Astrocyte (in vitro differentiated cells and primary cell): Measurements from ENCODE around the gene SHE. TPM values are rescaled to one million over a fixed set of nuclear protein-coding genes. Genes with fewer than 3 reads are reported as not detected.
A peak's percentile ranks its signal among the peaks of the same experiment; 100 is the strongest.

Experiments used
- DNase-seq: peaks from one replicate; pipeline ENCODE4 v3.0.0-alpha.2; 2010; ENCODE audit warnings: low read depth
- FAIRE-seq: peaks from 2 replicates; lab custom pipeline; 2011; peaks lifted over from hg19 to GRCh38; lab: Jason Lieb, UNC
- H2AFZ ChIP-seq: 2 replicates; pipeline ENCODE4 v1.6.0; 2012; ENCODE audit warnings: low read depth, low read length, inconsistent platforms
- H3K27ac ChIP-seq: 2 replicates; pipeline ENCODE4 v1.5.1; 2011; ENCODE audit warnings: low read depth, low read length, inconsistent platforms
- H3K27me3 ChIP-seq: 2 replicates; pipeline ENCODE4 v1.6.0; 2011; ENCODE audit warnings: low read length, inconsistent platforms; ENCODE audit not compliant: insufficient read depth
- H3K36me3 ChIP-seq: 2 replicates; pipeline ENCODE4 v1.5.1; 2011; ENCODE audit warnings: low read length, inconsistent platforms; ENCODE audit not compliant: insufficient read depth
- H3K4me1 ChIP-seq: 2 replicates; pipeline ENCODE4 v1.5.1; 2011; ENCODE audit warnings: low read length, inconsistent platforms; ENCODE audit not compliant: insufficient read depth
- H3K4me2 ChIP-seq: 2 replicates; pipeline ENCODE4 v1.6.0; 2012; ENCODE audit warnings: low read length, inconsistent platforms
- H3K4me3 ChIP-seq: 2 replicates; pipeline ENCODE4 v1.5.1; 2011; ENCODE audit warnings: low read depth, mild to moderate bottlenecking, low read length, inconsistent platforms; ENCODE audit not compliant: insufficient read depth
- H3K79me2 ChIP-seq: 2 replicates; pipeline ENCODE4 v1.6.0; 2012; ENCODE audit warnings: mild to moderate bottlenecking, low read length, inconsistent platforms; ENCODE audit not compliant: insufficient read depth
- H3K9ac ChIP-seq: 2 replicates; pipeline ENCODE4 v1.6.0; 2012; ENCODE audit warnings: mild to moderate bottlenecking, low read length, inconsistent platforms
- H3K9me3 ChIP-seq: 2 replicates; pipeline ENCODE4 v1.5.1; 2012; ENCODE audit warnings: low read depth, mild to moderate bottlenecking, low read length, inconsistent platforms; ENCODE audit not compliant: insufficient read depth
- H4K20me1 ChIP-seq: 2 replicates; pipeline ENCODE4 v1.6.0; 2012; ENCODE audit warnings: low read length, inconsistent platforms; ENCODE audit not compliant: insufficient read depth
- H3K27ac Mint-ChIP-seq: one replicate; pipeline ENCODE4 v1.8.0; 2021; ENCODE audit warnings: mild to moderate bottlenecking, mixed read lengths; ENCODE audit not compliant: unreplicated experiment
- H3K27me3 Mint-ChIP-seq: one replicate; pipeline ENCODE4 v1.8.0; 2021; ENCODE audit warnings: low read depth, mixed read lengths; ENCODE audit not compliant: unreplicated experiment
- H3K36me3 Mint-ChIP-seq: one replicate; pipeline ENCODE4 v1.8.0; 2021; ENCODE audit warnings: low read depth, mixed read lengths; ENCODE audit not compliant: unreplicated experiment
- H3K4me1 Mint-ChIP-seq: one replicate; pipeline ENCODE4 v1.8.0; 2021; ENCODE audit warnings: low read depth, mixed read lengths; ENCODE audit not compliant: unreplicated experiment
- H3K4me3 Mint-ChIP-seq: one replicate; pipeline ENCODE4 v1.8.0; 2021; ENCODE audit warnings: mild to moderate bottlenecking, moderate library complexity, mixed read lengths; ENCODE audit not compliant: unreplicated experiment
- H3K9me3 Mint-ChIP-seq: one replicate; pipeline ENCODE4 v1.8.0; 2021; ENCODE audit warnings: mild to moderate bottlenecking, mixed read lengths; ENCODE audit not compliant: unreplicated experiment
- CTCF ChIP-seq: IDR thresholded peaks from 2 replicates; pipeline ENCODE4 v1.5.1; 2011; ENCODE audit warnings: low read depth, mild to moderate bottlenecking, inconsistent platforms, low read length, moderate library complexity; ENCODE audit not compliant: insufficient read depth
- EZH2 ChIP-seq: IDR thresholded peaks from 2 replicates; pipeline ENCODE4 v1.6.1; 2012; ENCODE audit warnings: mild to moderate bottlenecking, low read length, inconsistent platforms; ENCODE audit not compliant: insufficient read depth
- total RNA-seq: library from RNA; stranded (reverse); gene quantifications from 2 replicates; pipeline ENCODE4 v1.2.1, GENCODE V29; 2021

SHE gene
- total RNA-seq, 1 donor from 2014 or later: not detected

DNA sequence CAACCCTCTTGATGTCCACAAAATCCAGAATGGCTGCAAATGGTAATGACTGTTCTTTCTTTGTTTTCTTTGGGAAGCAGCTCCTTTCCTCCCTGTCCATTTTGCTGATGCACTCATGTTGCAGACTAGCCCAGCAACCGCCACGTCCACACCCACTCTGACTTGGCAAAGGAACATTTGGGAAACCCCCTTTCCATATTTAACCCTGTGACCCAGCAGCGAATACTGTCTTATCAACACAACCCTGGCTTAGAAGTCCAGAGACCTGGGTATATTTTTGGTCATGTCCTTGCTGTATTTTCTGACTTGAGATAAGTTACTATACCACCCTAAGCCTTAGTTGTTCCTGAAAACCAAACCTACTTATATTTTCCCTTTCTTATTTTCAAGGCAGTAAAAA lies 18.1 kb upstream of the SHE start:
- no peaks in the 10 kb centered on the region for H3K79me2 ChIP-seq
- no peaks in the 10 kb centered on the region for H3K36me3 ChIP-seq
- Mint-ChIP-seq H3K4me3 (no peak overlapping the region), H3K27me3 (peaks cover 50% of the 10 kb centered on the region), H3K4me1 (peaks cover 4% of the 10 kb centered on the region), H3K36me3 (peaks cover 3% of the 10 kb centered on the region), H3K9me3 (peaks cover 8% of the 10 kb centered on the region), H3K27ac (peak overlapping the region; percentile 30)
- H3K4me3 ChIP-seq: no peak overlapping the region
- no peaks in the 10 kb centered on the region for H3K4me1 ChIP-seq
- DNase-seq: no peak
- H3K27me3 ChIP-seq: peaks cover 31% of the 10 kb centered on the region
- no peak overlapping the region for H3K9ac ChIP-seq
- no peak for TF ChIP-seq EZH2
- TF ChIP-seq CTCF: no peak
- H2AFZ ChIP-seq: no peak overlapping the region
- H3K4me2 ChIP-seq: no peak overlapping the region
- no peaks in the 10 kb centered on the region for H3K9me3 ChIP-seq
- no peaks in the 10 kb centered on the region for H4K20me1 ChIP-seq
- FAIRE-seq: no peak
- no peak overlapping the region for H3K27ac ChIP-seq

DNA sequence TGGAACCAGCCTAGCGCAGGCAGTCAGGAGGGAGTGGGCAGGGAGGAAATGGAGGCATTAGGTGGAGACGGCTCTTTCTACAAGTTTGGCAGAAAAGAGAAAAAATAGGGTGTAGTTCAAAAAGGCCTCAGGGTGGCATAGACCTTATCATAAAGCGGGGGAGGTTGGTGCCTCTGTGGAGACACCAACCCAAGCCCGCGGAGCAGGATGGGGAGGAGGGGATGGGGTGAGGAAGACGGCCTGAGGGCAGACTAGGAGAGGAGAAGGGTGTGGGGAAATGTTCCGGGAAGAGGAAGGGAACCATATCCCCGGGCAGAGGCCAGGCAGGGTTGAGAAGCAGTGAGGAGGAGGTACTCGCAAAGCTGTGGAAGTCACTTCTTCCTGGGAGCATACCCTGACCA lies 17.4 kb upstream of the SHE start:
- Histone ChIP-seq H3K27ac (no peak overlapping the region), H3K27me3 (peaks cover 27% of the 10 kb centered on the region), H4K20me1 (no peaks in the 10 kb centered on the region), H3K4me1 (no peaks in the 10 kb centered on the region), H3K9me3 (no peaks in the 10 kb centered on the region), H3K4me3 (no peak overlapping the region), H3K36me3 (no peaks in the 10 kb centered on the region), H3K4me2 (no peak overlapping the region), H3K9ac (no peak overlapping the region), H3K79me2 (no peaks in the 10 kb centered on the region), H2AFZ (no peak overlapping the region)
- no peak overlapping the region for H3K27ac Mint-ChIP-seq
- DNase-seq (no peak), FAIRE-seq (no peak)
- TF ChIP-seq CTCF (no peak), EZH2 (no peak)
- peaks cover 8% of the 10 kb centered on the region for H3K9me3 Mint-ChIP-seq
- peaks cover 53% of the 10 kb centered on the region for H3K27me3 Mint-ChIP-seq
- H3K4me1 Mint-ChIP-seq: peaks cover 4% of the 10 kb centered on the region
- H3K4me3 Mint-ChIP-seq: no peak overlapping the region
- H3K36me3 Mint-ChIP-seq: peaks cover 3% of the 10 kb centered on the region

- peaks cover 5% of the 10 kb centered on the region for H3K9me3 Mint-ChIP-seq
- Histone ChIP-seq H3K27ac (no peak overlapping the region), H3K4me1 (no peaks in the 10 kb centered on the region), H3K9ac (no peak overlapping the region), H3K9me3 (no peaks in the 10 kb centered on the region), H2AFZ (no peak overlapping the region), H4K20me1 (no peaks in the 10 kb centered on the region), H3K79me2 (no peaks in the 10 kb centered on the region), H3K4me3 (no peak overlapping the region), H3K27me3 (peaks cover 23% of the 10 kb centered on the region), H3K4me2 (no peak overlapping the region), H3K36me3 (no peaks in the 10 kb centered on the region)
- FAIRE-seq (no peak), DNase-seq (no peak)
- H3K27me3 Mint-ChIP-seq: peaks cover 51% of the 10 kb centered on the region
- TF ChIP-seq EZH2: no peak
- TF ChIP-seq CTCF: no peak
- peaks cover 4% of the 10 kb centered on the region for H3K4me1 Mint-ChIP-seq
- no peak overlapping the region for H3K27ac Mint-ChIP-seq
- no peak overlapping the region for H3K4me3 Mint-ChIP-seq
- H3K36me3 Mint-ChIP-seq: peaks cover 3% of the 10 kb centered on the region
These were observed 15.4 kb upstream of the SHE start for GRCh38 chr1:154517661-154518060.
